Gastrocnemius medialis (tissue), 4 donors: ENCODE data around the gene SLC39A11.

Source experiments
- POLR2A ChIP-seq, 2 donors: fragments of 450-650 bp; IDR thresholded peaks; one replicate each; pipeline ENCODE4 v1.6.1; 2017; ENCODE audit warnings: antibody characterized with exemption in 2 of 2, mild to moderate bottlenecking in 2 of 2, moderate library complexity in 2 of 2
- TF ChIP-seq, protein P1 (sequence below), 5 experiments: fragments of 450-650 bp in 3 of 5; fragments of 200-600 bp in 2 of 5; sonication (generic) in 2 of 5; IDR thresholded peaks in 4 of 5; conservative IDR thresholded peaks in 1 of 5; 1 replicate in 4 of 5; 2 replicates in 1 of 5; pipeline ENCODE4 v1.5.1; 2016 to 2019; ENCODE audit warnings: antibody characterized with exemption in 5 of 5, mild to moderate bottlenecking in 3 of 5, moderate library complexity in 3 of 5

DNA sequence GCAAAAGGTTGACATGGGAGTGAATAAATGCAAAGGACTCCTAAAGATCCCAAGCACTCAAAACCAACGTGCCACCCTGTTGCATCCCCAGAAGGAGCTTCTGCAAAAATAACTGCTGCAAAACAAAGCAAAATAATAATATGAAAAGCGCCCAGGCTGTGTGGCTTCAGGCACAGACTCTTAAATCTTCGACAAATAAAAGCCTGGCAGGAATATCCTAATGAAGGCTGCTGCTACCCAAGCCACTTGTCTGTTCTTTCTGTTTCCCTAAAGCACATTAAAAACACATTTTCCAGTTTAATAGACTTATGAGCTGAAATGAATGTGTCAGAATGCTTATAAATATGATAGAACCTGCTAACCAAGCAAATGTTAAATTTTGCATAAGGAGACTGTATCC lies 154.0 kb downstream of the SLC39A11 start:
- no peak for TF ChIP-seq POLR2A (IDR thresholded peaks at IDR 0.05)
- TF ChIP-seq, protein P1, sequence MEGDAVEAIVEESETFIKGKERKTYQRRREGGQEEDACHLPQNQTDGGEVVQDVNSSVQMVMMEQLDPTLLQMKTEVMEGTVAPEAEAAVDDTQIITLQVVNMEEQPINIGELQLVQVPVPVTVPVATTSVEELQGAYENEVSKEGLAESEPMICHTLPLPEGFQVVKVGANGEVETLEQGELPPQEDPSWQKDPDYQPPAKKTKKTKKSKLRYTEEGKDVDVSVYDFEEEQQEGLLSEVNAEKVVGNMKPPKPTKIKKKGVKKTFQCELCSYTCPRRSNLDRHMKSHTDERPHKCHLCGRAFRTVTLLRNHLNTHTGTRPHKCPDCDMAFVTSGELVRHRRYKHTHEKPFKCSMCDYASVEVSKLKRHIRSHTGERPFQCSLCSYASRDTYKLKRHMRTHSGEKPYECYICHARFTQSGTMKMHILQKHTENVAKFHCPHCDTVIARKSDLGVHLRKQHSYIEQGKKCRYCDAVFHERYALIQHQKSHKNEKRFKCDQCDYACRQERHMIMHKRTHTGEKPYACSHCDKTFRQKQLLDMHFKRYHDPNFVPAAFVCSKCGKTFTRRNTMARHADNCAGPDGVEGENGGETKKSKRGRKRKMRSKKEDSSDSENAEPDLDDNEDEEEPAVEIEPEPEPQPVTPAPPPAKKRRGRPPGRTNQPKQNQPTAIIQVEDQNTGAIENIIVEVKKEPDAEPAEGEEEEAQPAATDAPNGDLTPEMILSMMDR (IDR thresholded peaks at IDR 0.05 in 4 of 5, conservative IDR thresholded peaks at IDR 0.05 in 1 of 5), result no peak
